HG03521 (cell line): ENCODE data around the gene SGPP2.

Experiments used
- ATAC-seq: cut with Tn5 transposase; IDR thresholded peaks from one replicate; pipeline ENCODE4 v1.9.1; 2021; ENCODE audit warnings: mild to moderate bottlenecking, moderate library complexity; ENCODE audit not compliant: unreplicated experiment

SGPP2 gene

GRCh38 chr2:222523783-222524544, 99.6 kb downstream of the SGPP2 start:
- ATAC-seq, result peak; percentile 49

- no peak for ATAC-seq
Measured at GRCh38 chr2:222525811-222526210, 101.5 kb downstream of the SGPP2 start.

- ATAC-seq, result no peak
Measured at GRCh38 chr2:222526480-222527277, 102.3 kb downstream of the SGPP2 start.

GRCh38 chr2:222532315-222532714, 108.0 kb downstream of the SGPP2 start:
- ATAC-seq, result no peak

GRCh38 chr2:222535477-222535876, 111.1 kb downstream of the SGPP2 start:
- no peak for ATAC-seq

- ATAC-seq, result no peak
Measured at GRCh38 chr2:222538535-222538934, 114.2 kb downstream of the SGPP2 start.

- ATAC-seq, result no peak
Measured at GRCh38 chr2:222544661-222545060, 120.3 kb downstream of the SGPP2 start.

GRCh38 chr2:222545823-222546795, 121.8 kb downstream of the SGPP2 start:
- ATAC-seq, result no peak

- no peak for ATAC-seq
Measured at GRCh38 chr2:222547083-222547482, 122.7 kb downstream of the SGPP2 start.

- ATAC-seq, result no peak
Measured at GRCh38 chr2:222548992-222549391, 124.6 kb downstream of the SGPP2 start.

- no peak for ATAC-seq
Measured at GRCh38 chr2:222554517-222554916, 130.2 kb downstream of the SGPP2 start.

GRCh38 chr2:222561151-222561550, 136.8 kb downstream of the SGPP2 start:
- no peak for ATAC-seq

GRCh38 chr2:222561817-222562645, 137.7 kb downstream of the SGPP2 start:
- ATAC-seq, result peak; percentile 73

GRCh38 chr2:222563106-222563718, 138.9 kb downstream of the SGPP2 start:
- ATAC-seq, result no peak

- ATAC-seq, result no peak
Measured at GRCh38 chr2:222563936-222564335, 139.6 kb downstream of the SGPP2 start.

- ATAC-seq, result no peak
Measured at GRCh38 chr2:222566229-222566628, 141.9 kb downstream of the SGPP2 start.

- ATAC-seq, result no peak
Measured at GRCh38 chr2:222568865-222569264, 144.5 kb downstream of the SGPP2 start.

GRCh38 chr2:222569826-222570225, 145.5 kb downstream of the SGPP2 start:
- ATAC-seq, result no peak

- ATAC-seq, result no peak
Measured at GRCh38 chr2:222572264-222572721, 147.9 kb downstream of the SGPP2 start.

- no peak for ATAC-seq
Measured at GRCh38 chr2:222572751-222573174, 148.4 kb downstream of the SGPP2 start.
